IPS DF 6.9 (cell line): Measurements from ENCODE around the gene PACS2.
A peak's percentile ranks its signal among the peaks of the same experiment; 100 is the strongest.
"Not testable (repeated sequence)": the region's sequence is repeated elsewhere in the genome, so short reads cannot be mapped to it uniquely, and the experiment has no call there.

Experiments used
- DNase-seq: peaks from one replicate; pipeline ENCODE4 v3.0.0-alpha.2; 2013; ENCODE audit warnings: low read depth, low spot score
- H3K27ac ChIP-seq: one replicate; pipeline ENCODE4 v1.5.1; 2013; ENCODE audit warnings: low read length, control low read depth
- H3K27me3 ChIP-seq: 2 replicates; pipeline ENCODE4 v1.6.1; 2013; ENCODE audit warnings: mild to moderate bottlenecking, low read length; ENCODE audit not compliant: control insufficient read depth, insufficient read depth
- H3K36me3 ChIP-seq: 2 replicates; pipeline ENCODE4 v1.6.1; 2013; ENCODE audit warnings: low read length; ENCODE audit not compliant: control insufficient read depth, insufficient read depth
- H3K4me1 ChIP-seq: 2 replicates; pipeline ENCODE4 v1.6.1; 2013; ENCODE audit warnings: low read length; ENCODE audit not compliant: control insufficient read depth, insufficient read depth
- H3K4me3 ChIP-seq: 2 replicates; pipeline ENCODE4 v1.5.1; 2013; ENCODE audit warnings: mild to moderate bottlenecking, low read length
- H3K9me3 ChIP-seq: 2 replicates; pipeline ENCODE4 v1.6.1; 2013; ENCODE audit warnings: low read length, inconsistent platforms; ENCODE audit not compliant: control insufficient read depth, insufficient read depth
- WGBS: extraction: QIAGEN DNeasy Blood & Tissue Kit; methylation state at CpG from one replicate; pipeline ENCODE4 v1.1.7; 2013; ENCODE audit warnings: mixed read lengths, missing lambda C conversion rate; ENCODE audit not compliant: insufficient read length, insufficient coverage; 5-methylcytosine and 5-hydroxymethylcytosine counted together

The PACS2 gene

GRCh38 chr14:105301103-105301914 lies 13.2 kb upstream of the PACS2 start:
- peak; percentile 75 for DNase-seq
- WGBS: no CpG with 5 or more reads among the region's 65 CpGs
- H3K4me1 ChIP-seq: no peaks in the 10 kb centered on the region
- no peaks in the 10 kb centered on the region for H3K36me3 ChIP-seq
- H3K9me3 ChIP-seq: no peaks in the 10 kb centered on the region
- H3K27ac ChIP-seq: no peak overlapping the region
- H3K27me3 ChIP-seq: no peaks in the 10 kb centered on the region; the same call in 1 of the 2 replicates
- H3K4me3 ChIP-seq: peak overlapping the region; percentile 83; the same call in 1 of the 2 replicates

DNA sequence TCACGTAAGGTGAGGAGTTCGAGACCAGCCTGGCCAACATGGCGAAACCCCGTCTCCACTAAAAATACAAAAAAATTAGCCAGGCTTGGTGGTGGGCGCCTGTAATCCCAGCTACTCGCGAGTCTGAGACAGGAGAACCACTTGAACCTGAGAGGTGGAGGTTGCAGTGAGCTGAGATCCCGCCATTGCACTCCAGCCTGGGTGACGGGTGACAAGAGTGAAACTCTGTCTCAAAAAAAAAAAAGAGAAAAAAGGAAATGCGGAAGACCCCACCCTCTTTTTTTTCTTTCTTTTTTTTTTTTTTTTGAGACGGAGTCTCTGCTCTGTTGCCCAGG lies 12.7 kb upstream of the PACS2 start:
- H3K27ac ChIP-seq, H3K36me3 ChIP-seq, H3K27me3 ChIP-seq, H3K4me1 ChIP-seq, DNase-seq, H3K9me3 ChIP-seq: not testable (repeated sequence)
- H3K4me3 ChIP-seq: peak overlapping the region; percentile 31; the same call in 1 of the 2 replicates
- WGBS: no CpG with 5 or more reads among the region's 11 CpGs

GRCh38 chr14:105303949-105304348 lies 10.6 kb upstream of the PACS2 start:
- Histone ChIP-seq H3K9me3 (no peaks in the 10 kb centered on the region), H3K27ac (no peak overlapping the region), H3K27me3 (no peaks in the 10 kb centered on the region; the same call in 1 of the 2 replicates), H3K36me3 (no peaks in the 10 kb centered on the region), H3K4me3 (no peak overlapping the region), H3K4me1 (no peaks in the 10 kb centered on the region)
- no CpG with 5 or more reads among the region's 6 CpGs for WGBS
- DNase-seq: no peak

DNA sequence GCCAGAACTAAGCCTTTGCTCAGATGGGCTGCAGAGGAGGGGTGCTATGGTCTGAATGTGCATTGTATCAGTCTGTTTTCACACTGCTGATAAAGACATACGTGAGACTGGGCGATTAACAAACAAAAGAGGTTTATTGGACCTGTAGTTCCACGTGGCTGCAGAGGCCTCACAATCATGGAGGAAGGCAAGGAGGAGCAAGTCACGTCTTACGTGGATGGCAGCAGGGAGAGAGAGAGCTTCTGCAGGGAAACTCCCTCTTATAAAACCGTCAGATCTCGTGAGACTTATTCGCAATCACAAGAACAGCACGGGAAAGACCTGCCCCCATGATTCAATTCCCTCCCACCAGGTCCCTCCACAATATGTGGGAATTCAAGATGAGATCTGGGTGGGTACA lies 10.0 kb upstream of the PACS2 start:
- no peak overlapping the region for H3K27ac ChIP-seq
- no peak for DNase-seq
- no CpG with 5 or more reads among the region's 9 CpGs for WGBS
- no peaks in the 10 kb centered on the region for H3K36me3 ChIP-seq
- H3K4me3 ChIP-seq: no peak overlapping the region
- no peaks in the 10 kb centered on the region; the same call in 1 of the 2 replicates for H3K27me3 ChIP-seq
- H3K9me3 ChIP-seq: no peaks in the 10 kb centered on the region
- no peaks in the 10 kb centered on the region for H3K4me1 ChIP-seq

GRCh38 chr14:105305345-105305744 lies 9.2 kb upstream of the PACS2 start:
- DNase-seq: no peak
- Histone ChIP-seq H3K4me3 (no peak overlapping the region), H3K36me3 (no peaks in the 10 kb centered on the region), H3K27ac (no peak overlapping the region), H3K4me1 (no peaks in the 10 kb centered on the region), H3K27me3 (no peaks in the 10 kb centered on the region), H3K9me3 (no peaks in the 10 kb centered on the region)
- no CpG with 5 or more reads among the region's 9 CpGs for WGBS

DNA sequence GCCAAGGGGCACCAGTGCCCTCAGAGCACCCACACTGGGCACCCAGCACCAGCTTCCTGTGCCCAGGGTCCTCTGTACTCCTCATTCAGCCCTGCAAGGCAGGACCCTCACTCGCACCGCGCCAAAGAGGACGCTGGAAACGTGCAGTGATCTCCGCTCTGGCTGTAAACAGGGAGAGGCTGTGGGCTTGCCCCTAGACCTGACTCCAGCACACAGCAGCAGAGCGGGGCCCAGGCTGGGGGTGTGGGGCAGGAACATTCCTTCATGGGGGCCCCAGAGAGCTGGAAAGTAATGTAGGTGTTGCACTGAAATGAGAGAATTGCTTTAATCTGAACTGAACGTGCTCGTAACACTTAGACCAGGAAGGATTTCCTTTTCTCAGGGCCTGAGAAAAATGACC lies 8.8 kb upstream of the PACS2 start:
- Histone ChIP-seq H3K36me3 (no peaks in the 10 kb centered on the region), H3K27me3 (no peaks in the 10 kb centered on the region), H3K9me3 (no peaks in the 10 kb centered on the region), H3K4me1 (no peaks in the 10 kb centered on the region), H3K27ac (no peak overlapping the region), H3K4me3 (no peak overlapping the region)
- no peak for DNase-seq
- WGBS: no CpG with 5 or more reads among the region's 9 CpGs

DNA sequence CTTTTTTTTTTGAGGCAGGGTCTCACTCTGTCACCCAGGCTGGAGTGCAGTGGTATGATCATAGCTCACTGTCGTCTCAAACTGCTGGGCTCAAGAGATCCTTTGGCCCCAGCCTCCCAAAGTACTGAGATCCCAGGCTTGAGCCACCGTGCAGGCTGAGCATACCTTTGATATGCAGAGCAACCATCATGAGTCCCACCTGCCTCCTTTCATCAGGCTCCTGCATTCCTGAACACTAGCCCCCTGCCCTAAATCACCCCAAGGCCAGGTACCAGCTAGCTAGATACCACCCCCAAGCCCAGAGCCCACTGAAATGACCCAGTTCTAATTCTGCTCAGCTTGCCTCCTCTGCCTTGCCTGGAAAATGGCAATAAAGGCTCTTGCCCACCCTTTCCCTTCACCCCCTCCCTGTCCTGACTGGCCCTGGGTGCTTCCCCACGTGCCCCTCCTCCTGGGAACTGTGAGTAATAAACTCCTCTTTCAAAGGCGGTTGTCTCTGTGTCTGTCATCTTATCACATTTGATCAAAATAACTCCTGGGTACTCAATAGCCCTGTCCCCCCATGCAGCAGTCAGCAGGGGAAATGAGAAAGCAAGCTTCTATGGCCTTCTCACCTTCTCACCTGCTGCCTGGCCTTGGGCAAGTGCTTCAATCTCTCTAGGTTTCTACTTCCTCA lies 7.4 kb upstream of the PACS2 start:
- no peak for DNase-seq
- WGBS: no CpG with 5 or more reads among the region's 4 CpGs
- H3K4me1 ChIP-seq: peaks cover 3% of the 10 kb centered on the region; the same call in 1 of the 2 replicates
- no peaks in the 10 kb centered on the region for H3K27me3 ChIP-seq
- H3K4me3 ChIP-seq: no peak overlapping the region
- no peaks in the 10 kb centered on the region for H3K9me3 ChIP-seq
- H3K27ac ChIP-seq: no peak overlapping the region
- H3K36me3 ChIP-seq: no peaks in the 10 kb centered on the region

GRCh38 chr14:105309371-105309770 lies 5.2 kb upstream of the PACS2 start:
- H3K4me1 ChIP-seq: peaks cover 3% of the 10 kb centered on the region; the same call in 1 of the 2 replicates
- no peak overlapping the region for H3K27ac ChIP-seq
- H3K36me3 ChIP-seq: no peaks in the 10 kb centered on the region
- no peak for DNase-seq
- H3K27me3 ChIP-seq: no peaks in the 10 kb centered on the region
- H3K4me3 ChIP-seq: no peak overlapping the region
- H3K9me3 ChIP-seq: no peaks in the 10 kb centered on the region
- WGBS: no CpG with 5 or more reads among the region's 8 CpGs

DNA sequence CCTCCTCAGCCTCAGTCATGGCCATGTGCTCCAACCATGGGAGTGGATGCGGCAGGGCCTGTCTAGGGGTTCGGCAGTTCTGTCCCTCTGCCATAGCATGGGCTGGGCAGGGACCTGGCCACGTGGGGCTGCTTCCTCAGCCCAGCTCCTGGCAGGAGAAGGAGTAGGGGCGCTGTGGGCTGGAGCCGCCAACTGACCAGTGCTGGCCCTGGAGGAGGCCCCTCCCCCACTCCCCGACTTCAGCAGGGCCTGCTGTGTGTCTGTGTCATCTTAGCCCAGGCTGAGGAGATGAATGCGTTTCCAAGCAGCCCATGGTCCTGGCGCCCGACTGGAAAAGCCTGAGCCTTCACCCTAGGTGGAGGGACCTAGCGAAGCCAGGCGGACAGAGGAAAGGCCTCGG lies 2.7 kb upstream of the PACS2 start:
- no peak overlapping the region for H3K4me3 ChIP-seq
- H3K27me3 ChIP-seq: peaks cover 1% of the 10 kb centered on the region; the same call in 1 of the 2 replicates
- H3K27ac ChIP-seq: no peak overlapping the region
- no peak for DNase-seq
- no CpG with 5 or more reads among the region's 12 CpGs for WGBS
- H3K36me3 ChIP-seq: no peaks in the 10 kb centered on the region; the same call in 1 of the 2 replicates
- no peaks in the 10 kb centered on the region for H3K9me3 ChIP-seq
- peaks cover 6% of the 10 kb centered on the region for H3K4me1 ChIP-seq

DNA sequence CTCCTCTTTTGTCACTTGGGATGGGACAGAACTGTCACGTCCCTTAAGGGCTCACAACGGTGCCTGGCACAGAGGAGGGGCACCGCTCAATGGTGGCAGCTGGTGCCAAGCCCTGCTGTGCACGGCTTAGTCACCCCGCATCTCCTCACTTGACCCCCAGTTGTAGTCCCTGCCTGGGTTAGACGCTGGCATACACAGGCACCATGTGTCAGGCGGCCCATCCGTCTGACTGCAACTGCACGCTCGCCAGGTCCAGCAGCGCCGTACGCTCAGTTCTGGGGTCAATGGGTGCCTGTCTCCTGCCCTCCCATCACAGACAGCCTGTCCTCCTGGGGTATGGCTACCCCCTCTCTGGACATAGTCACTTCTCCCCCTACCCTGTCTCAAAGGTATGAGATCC lies 1.6 kb upstream of the PACS2 start:
- WGBS: no CpG with 5 or more reads among the region's 13 CpGs
- DNase-seq: no peak
- Histone ChIP-seq H3K27ac (no peak overlapping the region), H3K27me3 (peaks cover 1% of the 10 kb centered on the region; the same call in 1 of the 2 replicates), H3K9me3 (no peaks in the 10 kb centered on the region), H3K4me3 (no peak overlapping the region), H3K36me3 (no peaks in the 10 kb centered on the region; the same call in 1 of the 2 replicates), H3K4me1 (peaks cover 6% of the 10 kb centered on the region)
